HepG2 (cell line): Measurements from ENCODE around the gene LEF1.

ENCODE experiments used
- ATF2 ChIP-seq: sonication (generic); formaldehyde crosslinking; IDR thresholded peaks from 2 replicates; pipeline ENCODE4 v1.4.0; 2020; ENCODE audit warnings: missing genetic modification reagents
- JUND ChIP-seq: sonication (generic); formaldehyde crosslinking; IDR thresholded peaks from 2 replicates; pipeline ENCODE4 v1.8.0; 2022; ENCODE audit warnings: mild to moderate bottlenecking, missing genetic modification reagents
- SIN3B ChIP-seq: fragments of 150-350 bp; IDR thresholded peaks from 2 replicates; pipeline ENCODE4 v1.6.1; 2014; ENCODE audit warnings: low read length
- U2AF1 ChIP-seq: fragments of 200-400 bp; formaldehyde crosslinking; optimal IDR thresholded peaks from 2 replicates; pipeline ENCODE3; 2017; ENCODE audit warnings: mild to moderate bottlenecking, low read depth, low read length
- YEATS4 ChIP-seq: sonication (generic); formaldehyde crosslinking; IDR thresholded peaks from 2 replicates; pipeline ENCODE4 v1.4.0; 2020; ENCODE audit warnings: missing genetic modification reagents, borderline replicate concordance
- YY1 ChIP-seq: IDR thresholded peaks from 2 replicates; pipeline ENCODE4 v1.6.1; 2011; ENCODE audit warnings: low read length, low read depth, moderate library complexity, mild to moderate bottlenecking; ENCODE audit not compliant: insufficient read depth, insufficient replicate concordance
- ZNF292 ChIP-seq: sonication (generic); formaldehyde crosslinking; IDR thresholded peaks from 2 replicates; pipeline ENCODE4 v1.8.1; 2022; ENCODE audit warnings: mild to moderate bottlenecking, low read depth, missing genetic modification reagents, borderline replicate concordance
- ZNF605 ChIP-seq: sonication (generic); formaldehyde crosslinking; IDR thresholded peaks from 2 replicates; pipeline ENCODE4 v1.8.0; 2022; ENCODE audit warnings: mild to moderate bottlenecking, missing genetic modification reagents

GRCh38 chr4:108042927-108043326 lies 125.8 kb downstream of the LEF1 start:
- TF ChIP-seq ZNF292 (CRISPR knock-in tag) (no peak), JUND (CRISPR knock-in tag) (no peak), U2AF1 (no peak), ZNF605 (CRISPR knock-in tag) (no peak), ATF2 (CRISPR knock-in tag) (no peak), SIN3B (no peak), YY1 (no peak), YEATS4 (CRISPR knock-in tag) (no peak)
